ENCODE measurements around the gene TRAPPC5. TPM values are rescaled to one million over a fixed set of nuclear protein-coding genes. Genes with fewer than 3 reads are reported as not detected.

TRAPPC5 gene
- total and polyA plus RNA-seq, 4 donors = 29.8 to 224 (median 125) TPM

GRCh38 chr19:7694499-7694898 is 13.9 kb downstream of the TRAPPC5 start:
- Histone ChIP-seq H3K4me1 (ENCODE audit: control insufficient read depth in 5 of 5, insufficient read depth in 5 of 5, low read length in 5 of 5) (no peaks in the 10 kb centered on the region), H3K27me3 (ENCODE audit: control insufficient read depth in 3 of 3, insufficient read depth in 3 of 3, low read length in 2 of 3) (peaks cover 0 to 7% (median 0%) of the 10 kb centered on the region in 3 donors), H3K9me3 (ENCODE audit: control insufficient read depth in 4 of 4, insufficient read depth in 3 of 4, low read length in 3 of 4) (peaks cover 0 to 8% (median 0%) of the 10 kb centered on the region in 4 donors), H3K36me3 (ENCODE audit: control insufficient read depth in 4 of 4, insufficient read depth in 4 of 4, low read length in 4 of 4) (no peaks in the 10 kb centered on the region), H3K4me3 (no peak overlapping the region), H3K9ac (ENCODE audit: insufficient read depth in 1 of 2, low read length in 2 of 2) (no peak overlapping the region), H3K27ac (ENCODE audit: low read depth in 1 of 2, low read length in 1 of 2) (no peak overlapping the region)
- 53 to 61% methylated on average over 4 of the region's 4 CpGs for WGBS, 2 donors
- ATAC-seq (ENCODE audit: insufficient read depth, low FRiP score) (no peak), DNase-seq (no peak)
- TF ChIP-seq, protein P1, sequence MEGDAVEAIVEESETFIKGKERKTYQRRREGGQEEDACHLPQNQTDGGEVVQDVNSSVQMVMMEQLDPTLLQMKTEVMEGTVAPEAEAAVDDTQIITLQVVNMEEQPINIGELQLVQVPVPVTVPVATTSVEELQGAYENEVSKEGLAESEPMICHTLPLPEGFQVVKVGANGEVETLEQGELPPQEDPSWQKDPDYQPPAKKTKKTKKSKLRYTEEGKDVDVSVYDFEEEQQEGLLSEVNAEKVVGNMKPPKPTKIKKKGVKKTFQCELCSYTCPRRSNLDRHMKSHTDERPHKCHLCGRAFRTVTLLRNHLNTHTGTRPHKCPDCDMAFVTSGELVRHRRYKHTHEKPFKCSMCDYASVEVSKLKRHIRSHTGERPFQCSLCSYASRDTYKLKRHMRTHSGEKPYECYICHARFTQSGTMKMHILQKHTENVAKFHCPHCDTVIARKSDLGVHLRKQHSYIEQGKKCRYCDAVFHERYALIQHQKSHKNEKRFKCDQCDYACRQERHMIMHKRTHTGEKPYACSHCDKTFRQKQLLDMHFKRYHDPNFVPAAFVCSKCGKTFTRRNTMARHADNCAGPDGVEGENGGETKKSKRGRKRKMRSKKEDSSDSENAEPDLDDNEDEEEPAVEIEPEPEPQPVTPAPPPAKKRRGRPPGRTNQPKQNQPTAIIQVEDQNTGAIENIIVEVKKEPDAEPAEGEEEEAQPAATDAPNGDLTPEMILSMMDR (IDR thresholded peaks at IDR 0.05; ENCODE audit: control extremely low read depth, extremely low read depth) = no peak

DNA sequence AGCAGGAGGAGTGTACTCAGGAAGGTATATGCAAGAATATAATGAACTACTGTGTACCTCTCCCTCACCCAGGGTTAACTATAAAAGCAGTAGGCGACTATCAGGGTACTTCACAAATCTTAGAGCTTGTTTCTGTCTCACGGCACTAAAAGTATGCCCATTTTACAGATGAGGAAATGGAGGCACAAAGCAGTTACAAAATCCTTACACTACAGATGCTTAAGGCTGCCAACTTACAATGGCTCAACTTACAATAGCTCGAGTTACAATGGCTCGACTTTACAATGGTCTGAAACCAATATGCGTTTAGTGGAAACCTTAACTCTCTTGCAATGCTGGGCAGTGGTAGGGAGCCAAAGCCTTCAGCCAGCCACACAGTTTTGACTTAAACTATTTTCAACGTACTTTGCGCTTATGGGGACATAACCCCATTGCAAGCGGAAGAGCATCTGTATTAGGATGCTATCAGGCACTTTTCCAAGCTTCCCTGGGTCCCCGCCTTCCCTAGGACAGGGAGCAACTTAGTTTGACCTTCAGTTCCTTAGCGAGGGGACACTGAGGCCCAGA is 17.2 kb downstream of the TRAPPC5 start:
- Histone ChIP-seq H3K4me1 (ENCODE audit: control insufficient read depth in 5 of 5, insufficient read depth in 5 of 5, low read length in 5 of 5) (no peaks in the 10 kb centered on the region), H3K36me3 (ENCODE audit: control insufficient read depth in 4 of 4, insufficient read depth in 4 of 4, low read length in 4 of 4) (no peaks in the 10 kb centered on the region), H3K27me3 (ENCODE audit: control insufficient read depth in 3 of 3, insufficient read depth in 3 of 3, low read length in 2 of 3) (peaks cover 0 to 4% (median 3%) of the 10 kb centered on the region in 3 donors), H3K9ac (ENCODE audit: insufficient read depth in 1 of 2, low read length in 2 of 2) (no peak overlapping the region), H3K4me3 (no peak overlapping the region), H3K9me3 (ENCODE audit: control insufficient read depth in 4 of 4, insufficient read depth in 3 of 4, low read length in 3 of 4) (peaks cover 0 to 1% (median 0%) of the 10 kb centered on the region in 4 donors), H3K27ac (ENCODE audit: low read depth in 1 of 2, low read length in 1 of 2) (no peak overlapping the region)
- TF ChIP-seq, protein P1 (IDR thresholded peaks at IDR 0.05; ENCODE audit: control extremely low read depth, extremely low read depth) = no peak
- ATAC-seq (ENCODE audit: insufficient read depth, low FRiP score) (no peak), DNase-seq (no peak)
- WGBS, 2 donors = 77 to 89% methylated on average over 10 of the region's 10 CpGs

DNA sequence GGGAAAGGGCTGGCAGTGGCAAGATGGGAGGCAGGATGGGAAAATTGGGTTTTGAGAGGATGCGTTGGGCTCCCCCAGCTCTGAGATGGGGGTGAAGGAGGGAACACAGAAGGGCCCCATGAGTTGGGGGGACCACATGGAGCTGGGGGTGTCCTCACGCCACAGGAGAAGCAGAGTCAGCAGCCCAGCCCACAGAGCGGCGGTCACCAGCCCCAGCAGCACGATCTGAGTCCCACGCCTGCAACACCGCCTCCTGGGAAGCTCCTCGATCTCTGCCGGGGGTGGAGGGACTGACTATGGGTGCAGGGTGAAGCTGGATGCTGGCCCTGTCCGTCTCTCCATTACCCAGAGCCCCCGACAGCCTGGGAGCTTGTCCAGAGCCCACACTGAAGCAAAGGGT is 17.9 kb downstream of the TRAPPC5 start:
- H3K4me3 ChIP-seq = no peak overlapping the region
- ATAC-seq (ENCODE audit: insufficient read depth, low FRiP score) (no peak), DNase-seq (no peak)
- 35 to 49% methylated on average over 11 of the region's 11 CpGs for WGBS, 2 donors
- TF ChIP-seq, protein P1 (IDR thresholded peaks at IDR 0.05; ENCODE audit: control extremely low read depth, extremely low read depth) = no peak
- no peak overlapping the region for H3K9ac ChIP-seq (ENCODE audit: insufficient read depth in 1 of 2, low read length in 2 of 2)
- H3K27me3 ChIP-seq (ENCODE audit: control insufficient read depth in 3 of 3, insufficient read depth in 3 of 3, low read length in 2 of 3) = peaks cover 0 to 4% (median 3%) of the 10 kb centered on the region in 3 donors
- H3K36me3 ChIP-seq (ENCODE audit: control insufficient read depth in 4 of 4, insufficient read depth in 4 of 4, low read length in 4 of 4) = no peaks in the 10 kb centered on the region
- H3K4me1 ChIP-seq (ENCODE audit: control insufficient read depth in 5 of 5, insufficient read depth in 5 of 5, low read length in 5 of 5) = no peaks in the 10 kb centered on the region
- peaks cover 0 to 1% (median 0%) of the 10 kb centered on the region in 4 donors for H3K9me3 ChIP-seq (ENCODE audit: control insufficient read depth in 4 of 4, insufficient read depth in 3 of 4, low read length in 3 of 4)
- no peak overlapping the region for H3K27ac ChIP-seq (ENCODE audit: low read depth in 1 of 2, low read length in 1 of 2)

DNA sequence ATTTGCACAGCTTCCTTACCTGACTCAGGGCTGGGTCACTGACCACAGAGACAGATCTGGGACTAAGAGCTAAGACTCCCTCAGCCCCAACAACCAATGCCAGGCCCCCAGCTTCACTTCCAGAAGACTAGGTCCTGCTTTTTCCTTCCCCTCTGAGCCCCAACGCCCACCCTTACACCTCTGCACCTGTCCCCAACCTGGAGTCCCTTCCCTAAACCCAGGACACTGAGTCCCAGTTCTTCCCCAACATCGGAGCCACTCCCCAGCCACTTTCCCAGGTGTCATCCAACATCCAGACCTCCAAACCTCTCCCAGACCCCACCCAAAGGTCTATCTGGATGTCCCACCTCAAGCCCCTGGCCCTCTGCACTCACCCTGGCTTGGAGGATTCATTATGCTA is 18.4 kb downstream of the TRAPPC5 start:
- Histone ChIP-seq H3K27me3 (ENCODE audit: control insufficient read depth in 3 of 3, insufficient read depth in 3 of 3, low read length in 2 of 3) (peaks cover 0 to 4% (median 3%) of the 10 kb centered on the region in 3 donors), H3K27ac (ENCODE audit: low read depth in 1 of 2, low read length in 1 of 2) (no peak overlapping the region), H3K9ac (ENCODE audit: insufficient read depth in 1 of 2, low read length in 2 of 2) (no peak overlapping the region), H3K4me3 (no peak overlapping the region), H3K9me3 (ENCODE audit: control insufficient read depth in 4 of 4, insufficient read depth in 3 of 4, low read length in 3 of 4) (peaks cover 0 to 1% (median 0%) of the 10 kb centered on the region in 4 donors), H3K4me1 (ENCODE audit: control insufficient read depth in 5 of 5, insufficient read depth in 5 of 5, low read length in 5 of 5) (no peaks in the 10 kb centered on the region), H3K36me3 (ENCODE audit: control insufficient read depth in 4 of 4, insufficient read depth in 4 of 4, low read length in 4 of 4) (no peaks in the 10 kb centered on the region)
- no peak for DNase-seq
- TF ChIP-seq, protein P1 (IDR thresholded peaks at IDR 0.05; ENCODE audit: control extremely low read depth, extremely low read depth) = no peak
- WGBS, 2 donors = 41 to 46% methylated on average over 2 of the region's 2 CpGs
- no peak for ATAC-seq (ENCODE audit: insufficient read depth, low FRiP score)

Measured in lung (tissue), 12 donors.